VCaP (cell line): ENCODE results near the gene CREB3L1.

ENCODE experiments used
- H3K27ac ChIP-seq: fragments of 450-650 bp; 2 replicates; pipeline ENCODE4 v1.5.1; 2017
- TF ChIP-seq, protein P1 (sequence below): fragments of 450-650 bp; conservative IDR thresholded peaks from 2 replicates; pipeline ENCODE4 v1.5.1; 2017; ENCODE audit warnings: mild to moderate bottlenecking, moderate library complexity

CREB3L1 gene

GRCh38 chr11:46335271-46335670 lies 57.8 kb downstream of the CREB3L1 start:
- H3K27ac ChIP-seq, result no peak overlapping the region
- TF ChIP-seq, protein P1, sequence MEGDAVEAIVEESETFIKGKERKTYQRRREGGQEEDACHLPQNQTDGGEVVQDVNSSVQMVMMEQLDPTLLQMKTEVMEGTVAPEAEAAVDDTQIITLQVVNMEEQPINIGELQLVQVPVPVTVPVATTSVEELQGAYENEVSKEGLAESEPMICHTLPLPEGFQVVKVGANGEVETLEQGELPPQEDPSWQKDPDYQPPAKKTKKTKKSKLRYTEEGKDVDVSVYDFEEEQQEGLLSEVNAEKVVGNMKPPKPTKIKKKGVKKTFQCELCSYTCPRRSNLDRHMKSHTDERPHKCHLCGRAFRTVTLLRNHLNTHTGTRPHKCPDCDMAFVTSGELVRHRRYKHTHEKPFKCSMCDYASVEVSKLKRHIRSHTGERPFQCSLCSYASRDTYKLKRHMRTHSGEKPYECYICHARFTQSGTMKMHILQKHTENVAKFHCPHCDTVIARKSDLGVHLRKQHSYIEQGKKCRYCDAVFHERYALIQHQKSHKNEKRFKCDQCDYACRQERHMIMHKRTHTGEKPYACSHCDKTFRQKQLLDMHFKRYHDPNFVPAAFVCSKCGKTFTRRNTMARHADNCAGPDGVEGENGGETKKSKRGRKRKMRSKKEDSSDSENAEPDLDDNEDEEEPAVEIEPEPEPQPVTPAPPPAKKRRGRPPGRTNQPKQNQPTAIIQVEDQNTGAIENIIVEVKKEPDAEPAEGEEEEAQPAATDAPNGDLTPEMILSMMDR, result no peak

DNA sequence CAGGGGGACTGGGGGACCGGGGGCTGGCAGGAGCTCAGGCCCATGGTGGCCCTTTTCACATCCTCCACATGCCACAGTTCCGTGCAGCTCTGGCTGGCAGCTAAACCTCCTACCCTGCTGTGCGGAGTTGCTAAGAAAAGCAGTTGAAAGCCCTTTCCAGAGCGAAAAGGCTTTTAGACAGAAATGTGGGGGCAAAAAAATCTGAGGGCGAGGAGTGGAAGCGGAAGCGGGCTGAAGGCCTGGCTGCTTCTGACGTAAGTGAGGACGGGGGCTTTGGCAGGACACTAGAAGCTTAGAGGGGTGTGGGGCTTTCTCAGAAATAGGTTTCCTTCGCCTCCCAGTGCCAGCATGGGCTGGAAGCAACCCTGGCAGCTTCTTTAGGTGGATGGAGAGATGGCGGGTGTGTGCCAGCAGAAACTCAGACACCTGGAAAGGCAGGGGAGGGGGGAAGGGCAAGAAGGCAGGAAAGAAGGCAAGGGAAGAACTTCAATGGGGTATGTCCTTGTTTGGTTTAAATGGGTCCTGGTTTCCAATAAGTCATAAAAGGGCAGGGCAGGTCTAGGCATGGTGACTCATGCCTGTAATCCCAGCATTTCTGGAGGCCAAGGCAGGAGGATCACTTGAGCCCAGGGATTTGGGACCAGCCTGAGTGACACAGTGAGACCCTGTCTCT lies 58.6 kb downstream of the CREB3L1 start:
- TF ChIP-seq, protein P1, result no peak
- H3K27ac ChIP-seq, result no peak overlapping the region

DNA sequence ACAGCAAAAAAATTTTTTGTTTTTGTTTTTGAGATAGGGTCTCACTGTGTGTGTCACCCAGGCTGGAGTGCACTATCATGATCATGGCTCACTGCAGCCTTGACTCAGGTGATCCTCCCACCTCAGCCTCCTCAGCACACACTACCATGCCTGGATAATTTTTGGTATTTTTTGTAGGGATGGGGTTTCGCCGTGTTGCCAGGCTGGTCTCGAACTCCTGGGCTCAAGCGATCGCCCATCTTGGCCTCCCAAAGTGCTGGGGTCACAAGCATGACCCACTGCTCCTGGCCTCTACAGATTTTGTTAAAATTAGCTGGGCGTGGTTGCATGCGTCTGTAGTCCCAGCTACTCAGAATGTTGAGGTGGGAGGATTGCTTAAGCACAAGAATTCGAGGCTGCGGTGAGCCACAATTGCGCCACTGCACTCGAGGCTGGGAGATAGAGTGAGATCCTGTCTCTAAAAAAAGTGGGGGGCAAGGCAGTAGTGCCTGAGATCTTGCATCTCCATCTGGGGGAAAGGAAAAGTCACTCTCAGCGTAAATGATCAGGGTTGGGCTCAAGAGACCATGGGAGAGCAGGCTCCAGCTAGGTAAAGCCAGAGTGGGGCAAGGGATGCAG lies 59.2 kb downstream of the CREB3L1 start:
- no peak overlapping the region for H3K27ac ChIP-seq
- TF ChIP-seq, protein P1, result no peak

- TF ChIP-seq, protein P1, result no peak
- peak overlapping the region; percentile 83 for H3K27ac ChIP-seq
These were observed 60.3 kb downstream of the CREB3L1 start for GRCh38 chr11:46337626-46338345.

DNA sequence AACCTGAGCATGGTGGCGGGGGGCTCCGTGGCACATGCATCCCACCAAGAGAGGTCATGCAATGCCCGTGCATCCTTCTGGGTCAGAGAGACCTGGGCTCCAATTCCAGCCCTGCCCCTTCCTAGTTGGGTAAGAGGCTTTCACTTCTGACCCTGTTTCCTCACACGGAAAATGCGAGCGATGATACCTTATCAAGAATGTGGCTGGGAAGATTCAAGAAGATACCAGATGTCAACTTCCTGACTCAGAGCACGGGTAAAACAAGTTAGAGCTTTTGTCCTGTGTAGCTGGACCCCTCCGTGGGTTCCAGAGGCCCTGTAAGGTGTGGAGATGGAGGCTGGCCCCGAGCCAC lies 61.1 kb downstream of the CREB3L1 start:
- peak overlapping the region; percentile 83 for H3K27ac ChIP-seq
- TF ChIP-seq, protein P1, result no peak

DNA sequence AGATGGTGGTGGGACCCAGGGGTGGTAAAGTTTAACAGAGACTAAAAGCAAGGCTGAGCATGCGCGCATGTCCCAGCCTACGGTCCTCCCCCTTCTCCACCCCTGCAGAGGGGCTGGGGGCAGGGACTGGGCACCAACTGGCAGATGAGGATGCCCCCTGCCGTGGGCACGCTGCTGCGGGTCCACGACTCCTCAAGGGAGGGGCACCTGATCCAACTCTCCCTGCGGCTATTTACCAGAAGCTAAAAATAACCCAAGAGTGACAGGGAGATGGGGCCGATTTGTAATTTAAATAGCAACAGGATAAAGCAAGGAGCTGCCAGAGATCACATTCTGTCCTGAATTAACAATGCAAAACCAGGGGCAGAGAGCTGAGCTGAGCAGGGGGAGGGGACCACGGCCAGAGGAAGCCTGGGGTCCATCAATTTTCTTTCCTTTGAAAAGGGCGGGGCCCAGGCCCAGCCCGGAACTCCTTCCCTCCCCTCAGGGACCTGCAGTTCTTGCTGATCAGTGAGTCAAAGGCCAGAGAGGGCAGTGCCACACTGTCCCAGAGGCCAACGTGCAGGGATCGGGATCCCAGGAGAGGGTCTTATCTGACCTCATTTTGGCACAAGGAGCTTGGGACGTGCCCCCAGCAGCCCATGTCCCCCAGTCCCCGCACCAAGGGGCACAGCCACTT lies 61.7 kb downstream of the CREB3L1 start:
- TF ChIP-seq, protein P1, result peak; percentile 23
- H3K27ac ChIP-seq, result peak overlapping the region; percentile 83

DNA sequence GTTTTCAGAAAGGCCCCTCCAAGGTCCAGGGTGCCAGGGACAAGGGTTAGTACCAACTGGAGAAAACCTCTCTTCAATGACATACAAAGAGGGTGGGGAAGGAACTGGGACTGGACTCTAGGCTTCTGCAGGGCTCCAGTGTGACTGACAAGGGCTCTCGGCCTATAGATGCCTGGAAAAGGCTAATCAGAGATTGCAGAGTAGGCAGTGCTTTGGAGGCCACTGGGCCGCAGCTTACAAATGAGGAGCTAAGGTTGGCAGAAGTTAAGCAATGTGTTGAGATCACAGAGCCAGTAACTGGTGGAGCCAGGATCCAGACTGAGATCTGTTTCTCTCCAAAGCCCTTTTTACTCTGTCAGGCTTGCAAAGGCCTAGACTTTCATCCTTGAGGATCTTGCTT lies 62.4 kb downstream of the CREB3L1 start:
- TF ChIP-seq, protein P1, result no peak

More for the DNA sequence above, 62.4 kb downstream of the CREB3L1 start:
- H3K27ac ChIP-seq, result peak overlapping the region; percentile 83
